G401 (cell line): ENCODE measurements around the gene CSN3. TPM values are rescaled to one million over a fixed set of nuclear protein-coding genes. Genes with fewer than 3 reads are reported as not detected.

Experiments
- DNase-seq: peaks from one replicate; pipeline ENCODE4 v3.0.0-alpha.2; 2015; ENCODE audit warnings: low spot score
- in situ Hi-C: cut with HindIII; loops from 2 replicates; pipeline ENCODE4 v1.10.0; 2016; ENCODE audit warnings: low sequenced_read_pairs, mixed read lengths
- total RNA-seq: library from RNA; depleted of rRNA; stranded (reverse); fragments of >200 nt; shearing (Covaris generic); gene quantifications from 2 replicates; pipeline ENCODE4 v1.2.3, GENCODE V29; 2014; rRNA removed

The CSN3 gene
- total RNA-seq, 1 experiment from 2014 or later: not detected

DNA sequence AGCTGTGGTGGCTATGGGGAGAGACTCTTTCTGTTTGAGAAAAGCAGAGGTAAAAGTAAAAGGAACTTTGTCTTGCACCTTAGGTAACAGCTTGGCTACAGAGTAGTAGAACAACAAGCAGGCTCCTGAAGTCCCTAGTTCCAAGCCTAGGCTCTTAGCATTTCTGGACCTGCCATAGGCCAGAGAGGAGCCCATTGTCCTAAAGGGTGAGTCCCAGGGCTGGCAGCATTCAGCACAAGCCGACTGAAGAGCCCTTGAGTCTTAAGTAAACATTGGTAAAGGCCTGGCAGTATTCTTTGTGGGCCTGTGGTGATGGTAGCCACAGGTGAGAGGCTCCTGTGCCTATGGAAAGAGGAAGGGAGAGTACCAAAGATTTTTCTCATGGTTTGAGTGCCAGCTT is 38.2 kb downstream of the CSN3 start:
- in situ Hi-C loops: no loop called here
- DNase-seq: no peak

DNA sequence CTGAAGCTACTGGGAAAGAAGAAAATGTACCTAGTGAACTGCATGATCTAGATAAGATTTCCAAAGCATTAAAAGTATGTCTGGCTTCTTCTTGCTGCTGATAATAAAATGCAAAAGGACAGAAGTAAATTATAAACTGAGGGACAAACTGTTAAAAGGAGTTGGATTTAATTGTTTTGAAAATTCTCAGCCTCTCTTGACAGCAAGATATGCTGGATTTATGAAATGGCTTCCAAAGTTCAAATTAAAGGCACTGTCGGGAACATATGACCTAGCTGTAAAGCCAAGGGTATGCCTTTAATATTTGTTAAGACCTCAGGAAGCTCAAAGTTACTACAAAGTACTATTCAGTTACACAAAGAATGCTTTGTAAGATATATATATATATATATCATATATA is 46.3 kb downstream of the CSN3 start:
- in situ Hi-C loops: no loop called here

DNA sequence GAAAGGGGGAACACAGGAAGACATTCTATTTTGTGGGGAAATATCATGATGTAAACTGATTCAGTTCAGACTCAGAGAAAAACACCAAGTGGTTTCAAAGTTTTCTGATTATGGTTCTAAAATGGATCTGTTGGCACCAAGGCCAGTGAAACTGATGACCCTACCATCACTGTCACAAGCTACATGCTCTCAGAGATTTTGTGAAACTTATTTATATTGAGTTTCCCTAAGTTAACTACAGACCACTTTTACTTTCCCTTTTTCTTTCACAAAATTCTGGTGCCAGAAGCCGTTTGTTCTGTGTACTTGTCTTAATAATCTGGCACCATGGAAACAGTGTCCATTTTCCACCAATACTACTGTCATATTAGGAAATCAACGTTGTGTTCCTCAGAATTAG is 48.9 kb downstream of the CSN3 start:
- DNase-seq: no peak
- in situ Hi-C loops: no loop called here

More for the DNA sequence above, 46.3 kb downstream of the CSN3 start:
- no peak for DNase-seq

DNA sequence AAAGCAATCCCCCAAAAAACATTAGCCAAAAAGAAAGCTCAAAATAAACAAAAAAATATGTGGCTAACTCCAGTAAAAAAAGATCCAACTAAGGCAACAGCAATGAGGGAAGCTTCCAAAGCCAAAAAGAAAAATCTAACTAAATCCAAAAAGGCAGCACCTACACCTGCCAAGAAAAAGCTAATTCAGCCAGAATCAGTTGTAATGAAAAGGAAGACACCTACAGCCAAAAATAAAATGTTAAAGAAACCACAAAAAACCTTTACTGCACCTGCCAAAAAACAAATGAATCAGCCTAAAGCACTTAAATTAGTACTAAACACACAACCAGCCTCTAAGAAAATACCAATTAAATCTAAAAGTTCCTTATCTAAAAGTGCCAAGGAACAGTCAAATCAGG is 55.2 kb downstream of the CSN3 start:
- in situ Hi-C loops: no loop called here
- DNase-seq: no peak

DNA sequence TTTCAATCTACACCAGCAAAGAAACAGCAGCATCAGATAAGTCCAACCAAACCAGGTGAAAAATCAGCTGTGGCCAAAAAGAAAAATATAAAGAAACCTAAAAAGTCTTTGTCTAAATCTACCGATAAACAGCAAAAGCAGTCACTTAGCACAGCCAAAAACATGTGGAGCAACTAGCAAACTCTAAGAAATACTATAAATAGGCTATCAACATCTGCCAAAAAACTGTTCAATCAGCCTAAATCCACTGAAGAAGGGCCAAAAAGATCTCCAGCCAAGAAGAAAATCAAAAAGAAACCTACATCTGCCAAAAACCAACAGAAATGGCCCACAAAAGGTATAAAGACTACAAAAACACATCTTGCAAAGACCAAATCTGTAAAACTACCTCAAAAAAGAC is 55.7 kb downstream of the CSN3 start:
- DNase-seq: no peak
- in situ Hi-C loops: no loop called here

DNA sequence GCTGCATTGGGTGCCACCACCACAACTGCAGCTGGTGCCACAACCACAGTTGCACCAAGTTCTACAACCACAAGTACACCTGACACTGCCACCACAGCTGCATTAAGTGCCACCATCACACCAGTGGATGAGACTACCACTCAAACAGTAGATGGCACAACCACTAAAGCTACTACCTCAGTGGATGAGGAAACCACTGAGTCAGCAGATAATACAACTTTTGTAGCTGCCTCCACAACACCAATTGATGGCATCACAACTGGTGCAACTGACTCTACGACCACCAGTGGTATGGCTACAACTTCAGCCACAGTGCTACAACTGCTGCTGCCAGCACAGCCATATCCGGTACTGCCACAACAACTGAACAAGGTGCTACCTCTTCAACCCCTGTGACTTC is 57.2 kb downstream of the CSN3 start:
- in situ Hi-C loops: no loop called here
- no peak for DNase-seq

DNA sequence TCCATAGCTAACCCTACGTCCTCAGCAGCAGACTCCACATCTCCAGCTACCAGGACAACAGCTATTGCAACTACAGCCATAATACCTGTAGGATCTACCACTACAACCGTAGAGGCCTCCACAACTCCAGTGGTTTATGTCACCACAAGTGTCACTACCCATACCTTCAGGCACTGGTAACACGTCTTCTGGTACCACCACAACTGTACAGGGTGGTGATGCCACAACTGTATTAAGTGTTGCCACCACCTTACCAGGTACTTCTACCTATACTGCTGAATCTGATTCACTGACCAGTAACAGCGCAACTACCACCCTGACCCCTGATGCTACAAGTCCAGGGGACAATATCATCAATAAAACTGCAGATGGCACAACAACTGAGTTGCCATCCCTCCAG is 57.8 kb downstream of the CSN3 start:
- in situ Hi-C loops: no loop called here

More for the DNA sequence above, 57.8 kb downstream of the CSN3 start:
- no peak for DNase-seq

Other genes with a start within 250 kb of the CSN3 start
- gene STATH, start 246.6 kb upstream of the CSN3 start, total RNA-seq: not detected in 2 replicates
- gene HTN3, start 214.1 kb upstream of the CSN3 start, total RNA-seq: not detected in 2 replicates
- gene HTN1, start 192.2 kb upstream of the CSN3 start, total RNA-seq: not detected in 2 replicates
- not detected in 2 replicates for gene PRR27, start 88.4 kb upstream of the CSN3 start, total RNA-seq
- gene ODAM, start 46.9 kb upstream of the CSN3 start, total RNA-seq: not detected in 2 replicates
- gene FDCSP, start 16.5 kb upstream of the CSN3 start, total RNA-seq: not detected in 2 replicates
- gene CABS1, start 92.4 kb downstream of the CSN3 start, total RNA-seq: not detected in 2 replicates
- not detected in 2 replicates for gene SMR3A, start 118.2 kb downstream of the CSN3 start, total RNA-seq
- gene SMR3B, start 140.5 kb downstream of the CSN3 start, total RNA-seq: not detected in 2 replicates
- gene OPRPN, start 155.3 kb downstream of the CSN3 start, total RNA-seq: not detected in 2 replicates
- not detected in 2 replicates for gene MUC7, start 229.6 kb downstream of the CSN3 start, total RNA-seq